ENCODE results near the gene DDX52. TPM values are rescaled to one million over a fixed set of nuclear protein-coding genes. Genes with fewer than 3 reads are reported as not detected.

The DDX52 gene
- total and polyA plus RNA-seq, 2 experiments from 2014 or later = 46.2 to 61.3 TPM

DNA sequence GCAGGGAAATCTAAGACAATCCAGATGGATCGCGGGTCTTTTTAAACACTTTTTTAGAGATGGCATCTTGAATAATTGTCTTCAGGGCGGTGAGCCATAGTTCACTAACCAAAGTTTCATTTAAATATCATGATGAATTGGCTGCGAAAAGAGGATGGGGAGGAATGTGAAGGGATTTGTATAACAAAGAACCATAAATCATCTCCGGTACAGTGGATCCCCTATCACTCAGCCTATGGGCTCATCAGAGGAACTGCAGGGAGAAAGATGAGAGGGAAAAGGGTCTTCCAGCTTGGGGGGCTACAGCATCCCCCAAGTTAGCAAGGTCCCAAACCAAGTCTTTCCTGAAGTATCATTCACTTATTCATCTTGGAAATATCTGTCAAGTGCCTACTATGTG is 16.7 kb upstream of the DDX52 start:
- Histone ChIP-seq H3K4me1 (ENCODE audit: insufficient read depth) (peaks cover 8% of the 10 kb centered on the region), H3K4me3 (no peak overlapping the region), H4K20me1 (replicated peaks; ENCODE audit: insufficient read depth) (no peaks in the 10 kb centered on the region), H3K9me2 (ENCODE audit: insufficient read depth) (no peaks in the 10 kb centered on the region), H3K27ac (ENCODE audit: low read depth) (no peak overlapping the region), H3K79me2 (replicated peaks; ENCODE audit: insufficient read depth) (no peaks in the 10 kb centered on the region), H3K27me3 (ENCODE audit: insufficient read depth) (no peaks in the 10 kb centered on the region), H2AFZ (no peak overlapping the region), H3F3A (replicated peaks; ENCODE audit: low read depth) (no peaks in the 10 kb centered on the region), H3K36me3 (ENCODE audit: insufficient read depth) (no peaks in the 10 kb centered on the region), H3K4me2 (no peak overlapping the region)
- H3K4me1 Mint-ChIP-seq = peaks cover 17% of the 10 kb centered on the region
- H3K36me3 Mint-ChIP-seq (ENCODE audit: low read depth) = no peaks in the 10 kb centered on the region
- ATAC-seq (peak; percentile 49), DNase-seq (ENCODE audit: low spot score) (peak; percentile 47)
- no peak overlapping the region for H3K4me3 Mint-ChIP-seq
- H3K9me3 Mint-ChIP-seq = no peaks in the 10 kb centered on the region
- no peak overlapping the region for H3K27ac Mint-ChIP-seq
- no peak for TF ChIP-seq POLR2AphosphoS5 (IDR thresholded peaks at IDR 0.05; ENCODE audit: low read depth)
- no peak for TF ChIP-seq CTCF (conservative IDR thresholded peaks at IDR 0.05; ENCODE audit: low read depth in 2 of 2)
- TF ChIP-seq CREB1 (CRISPR knock-in tag; IDR thresholded peaks at IDR 0.05; ENCODE audit: low read depth) = no peak
- TF ChIP-seq, protein P1, sequence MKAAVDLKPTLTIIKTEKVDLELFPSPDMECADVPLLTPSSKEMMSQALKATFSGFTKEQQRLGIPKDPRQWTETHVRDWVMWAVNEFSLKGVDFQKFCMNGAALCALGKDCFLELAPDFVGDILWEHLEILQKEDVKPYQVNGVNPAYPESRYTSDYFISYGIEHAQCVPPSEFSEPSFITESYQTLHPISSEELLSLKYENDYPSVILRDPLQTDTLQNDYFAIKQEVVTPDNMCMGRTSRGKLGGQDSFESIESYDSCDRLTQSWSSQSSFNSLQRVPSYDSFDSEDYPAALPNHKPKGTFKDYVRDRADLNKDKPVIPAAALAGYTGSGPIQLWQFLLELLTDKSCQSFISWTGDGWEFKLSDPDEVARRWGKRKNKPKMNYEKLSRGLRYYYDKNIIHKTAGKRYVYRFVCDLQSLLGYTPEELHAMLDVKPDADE (IDR thresholded peaks at IDR 0.05) = no peak
- no peak for TF ChIP-seq STAT1 (IDR thresholded peaks at IDR 0.05; ENCODE audit: unreplicated experiment)
- TF ChIP-seq ZNF462 (CRISPR knock-in tag; IDR thresholded peaks at IDR 0.05) = no peak
- no peak for TF ChIP-seq EZH2 (IDR thresholded peaks at IDR 0.05; ENCODE audit: low read depth, unreplicated experiment)
- no peak for TF ChIP-seq ZNF114 (CRISPR knock-in tag; IDR thresholded peaks at IDR 0.05)
- TF ChIP-seq EZH2phosphoT487 (IDR thresholded peaks at IDR 0.05; ENCODE audit: unreplicated experiment) = no peak
- no peak for TF ChIP-seq JUNB (IDR thresholded peaks at IDR 0.05; ENCODE audit: unreplicated experiment)
- no peak for TF ChIP-seq NANOG (IDR thresholded peaks at IDR 0.05; ENCODE audit: borderline replicate concordance)
- H3K27me3 Mint-ChIP-seq (ENCODE audit: insufficient read depth, low read depth, poor library complexity) = no peaks in the 10 kb centered on the region

All from GM23338 (cell line).